Neuronal stem cell (in vitro differentiated cells): ENCODE measurements around the gene ZNF407.

Source experiments
- DNase-seq: peaks from one replicate; pipeline ENCODE4 v3.0.0-alpha.2; 2013; ENCODE audit warnings: low spot score
- H2AFZ ChIP-seq: one replicate; pipeline ENCODE4 v1.6.1; 2013; ENCODE audit warnings: mild to moderate bottlenecking, low read length, inconsistent platforms
- H2AK5ac ChIP-seq: 2 replicates; pipeline ENCODE4 v1.6.1; 2013; ENCODE audit warnings: low read depth, mild to moderate bottlenecking, inconsistent platforms, low read length, moderate library complexity, mixed read lengths
- H2BK120ac ChIP-seq: 2 replicates; pipeline ENCODE4 v1.6.1; 2013; ENCODE audit warnings: low read depth, mild to moderate bottlenecking, inconsistent platforms, low read length, moderate library complexity, mixed read lengths
- H2BK12ac ChIP-seq: one replicate; pipeline ENCODE4 v1.6.1; 2013; ENCODE audit warnings: low read length, inconsistent platforms
- H2BK15ac ChIP-seq: 2 replicates; pipeline ENCODE4 v1.6.1; 2013; ENCODE audit warnings: mild to moderate bottlenecking, low read length, inconsistent platforms, mixed read lengths
- H2BK5ac ChIP-seq: one replicate; pipeline ENCODE4 v1.6.1; 2013; ENCODE audit warnings: inconsistent platforms, mild to moderate bottlenecking, low read length, moderate library complexity
- H3K14ac ChIP-seq: one replicate; pipeline ENCODE4 v1.6.1; 2013; ENCODE audit warnings: low read length, inconsistent platforms
- H3K18ac ChIP-seq: 2 replicates; pipeline ENCODE4 v1.6.1; 2013; ENCODE audit warnings: low read length, inconsistent platforms
- H3K23ac ChIP-seq: 2 replicates; pipeline ENCODE4 v1.6.1; 2013; ENCODE audit warnings: low read depth, mild to moderate bottlenecking, mixed read lengths, low read length, inconsistent platforms; ENCODE audit not compliant: poor library complexity
- H3K27ac ChIP-seq: replicated peaks from 3 replicates; pipeline ENCODE4 v1.5.1; 2013; ENCODE audit warnings: low read length, inconsistent platforms
- H3K27me3 ChIP-seq, 3 experiments: 2 replicates each; pipeline ENCODE4 v1.6.1; 2013; ENCODE audit warnings: low read length in 3 of 3, mild to moderate bottlenecking in 2 of 3, inconsistent platforms in 1 of 3, low read depth in 1 of 3, mixed read lengths in 1 of 3, moderate library complexity in 1 of 3; ENCODE audit not compliant: control insufficient read depth in 3 of 3, insufficient read depth in 3 of 3
- H3K36me3 ChIP-seq, 2 donors: replicated peaks in 1 of 2; 2 replicates each; pipeline ENCODE4 v1.6.1; 2013; ENCODE audit warnings: low read length in 2 of 2; ENCODE audit not compliant: control insufficient read depth in 2 of 2, insufficient read depth in 2 of 2
- H3K4ac ChIP-seq: 2 replicates; pipeline ENCODE4 v1.6.1; 2013; ENCODE audit warnings: inconsistent platforms, mild to moderate bottlenecking, low read length, moderate library complexity
- H3K4me1 ChIP-seq, 2 donors: 1 replicate in 1 of 2; 2 replicates in 1 of 2; pipeline ENCODE4 v1.6.1; 2013; ENCODE audit warnings: low read length in 2 of 2, low read depth in 1 of 2; ENCODE audit not compliant: control insufficient read depth in 2 of 2, insufficient read depth in 1 of 2
- H3K4me2 ChIP-seq: one replicate; pipeline ENCODE4 v1.6.1; 2013; ENCODE audit warnings: mild to moderate bottlenecking, low read length, inconsistent platforms; ENCODE audit not compliant: insufficient read depth, poor library complexity, severe bottlenecking
- H3K4me3 ChIP-seq, 2 donors: 2 replicates each; pipeline ENCODE4 v1.5.1; 2013; ENCODE audit warnings: low read length in 2 of 2, mild to moderate bottlenecking in 2 of 2, inconsistent platforms in 1 of 2, moderate library complexity in 1 of 2
- H3K79me1 ChIP-seq: one replicate; pipeline ENCODE4 v1.6.1; 2013; ENCODE audit warnings: low read depth, mild to moderate bottlenecking, inconsistent platforms, low read length, moderate library complexity
- H3K9ac ChIP-seq: one replicate; pipeline ENCODE4 v1.6.1; 2013; ENCODE audit warnings: mild to moderate bottlenecking, low read depth, low read length, inconsistent platforms; ENCODE audit not compliant: poor library complexity
- H3K9me3 ChIP-seq, 2 donors: replicated peaks in 1 of 2; 2 replicates each; pipeline versions ENCODE3 to v1.6.1; 2013; ENCODE audit warnings: low read length in 2 of 2, mild to moderate bottlenecking in 2 of 2, inconsistent platforms in 1 of 2, low read depth in 1 of 2, mixed read lengths in 1 of 2, moderate library complexity in 1 of 2; ENCODE audit not compliant: control insufficient read depth in 2 of 2, insufficient read depth in 1 of 2
- H4K8ac ChIP-seq: one replicate; pipeline ENCODE4 v1.6.1; 2013; ENCODE audit warnings: low read depth, mild to moderate bottlenecking, inconsistent platforms, low read length, moderate library complexity
- H4K91ac ChIP-seq: one replicate; pipeline ENCODE4 v1.6.1; 2013; ENCODE audit warnings: low read length, low read depth, mild to moderate bottlenecking, inconsistent platforms; ENCODE audit not compliant: poor library complexity
- WGBS, 2 donors: extraction: QIAGEN DNeasy Blood & Tissue Kit; methylation state at CpG; one replicate each; pipeline ENCODE4 v1.1.7; 2013; ENCODE audit warnings: missing lambda C conversion rate in 2 of 2, mixed read lengths in 1 of 2; ENCODE audit not compliant: insufficient read length in 2 of 2, insufficient replicate concordance in 1 of 2; ENCODE audit errors: extremely low coverage in 2 of 2; 5-methylcytosine and 5-hydroxymethylcytosine counted together

ZNF407 gene

GRCh38 chr18:75066021-75066880 is 468.6 kb downstream of the ZNF407 start:
- Histone ChIP-seq H3K9me3 (no peaks in the 10 kb centered on the region), H2BK12ac (no peak overlapping the region), H3K79me1 (no peaks in the 10 kb centered on the region), H3K4ac (no peak overlapping the region), H3K23ac (no peak overlapping the region), H3K27ac (no peak overlapping the region), H4K8ac (no peak overlapping the region), H2BK120ac (no peak overlapping the region), H2BK15ac (no peak overlapping the region), H3K14ac (no peak overlapping the region), H2BK5ac (no peak overlapping the region), H3K4me1 (peaks cover 0 to 6% of the 10 kb centered on the region in 2 donors), H3K9ac (no peak overlapping the region), H4K91ac (no peak overlapping the region), H2AK5ac (no peak overlapping the region), H3K4me2 (no peak overlapping the region), H3K27me3 (no peaks in the 10 kb centered on the region), H3K18ac (no peak overlapping the region), H2AFZ (no peak overlapping the region), H3K4me3 (no peak overlapping the region), H3K36me3 (no peaks in the 10 kb centered on the region)
- WGBS, 2 donors: no CpG with 5 or more reads among the region's 16 CpGs
- no peak for DNase-seq

GRCh38 chr18:75066936-75067335 is 469.3 kb downstream of the ZNF407 start:
- H3K4me1 ChIP-seq: peaks cover 0 to 7% of the 10 kb centered on the region in 2 donors
- H4K8ac ChIP-seq: no peak overlapping the region
- H3K14ac ChIP-seq: no peak overlapping the region
- H3K4ac ChIP-seq: no peak overlapping the region
- H3K9ac ChIP-seq: no peak overlapping the region
- no peak overlapping the region for H3K27ac ChIP-seq
- H2BK5ac ChIP-seq: no peak overlapping the region
- H3K18ac ChIP-seq: no peak overlapping the region
- no peak for DNase-seq
- no peaks in the 10 kb centered on the region for H3K36me3 ChIP-seq
- no peaks in the 10 kb centered on the region for H3K9me3 ChIP-seq
- no peak overlapping the region for H2BK12ac ChIP-seq
- no CpG with 5 or more reads among the region's 11 CpGs for WGBS, 2 donors
- no peak overlapping the region for H3K4me2 ChIP-seq
- no peak overlapping the region for H3K23ac ChIP-seq
- no peaks in the 10 kb centered on the region for H3K27me3 ChIP-seq
- H2BK120ac ChIP-seq: no peak overlapping the region
- H3K79me1 ChIP-seq: no peaks in the 10 kb centered on the region
- H2BK15ac ChIP-seq: no peak overlapping the region
- no peak overlapping the region for H4K91ac ChIP-seq
- no peak overlapping the region for H3K4me3 ChIP-seq
- no peak overlapping the region for H2AFZ ChIP-seq
- no peak overlapping the region for H2AK5ac ChIP-seq

GRCh38 chr18:75067996-75068645 is 470.5 kb downstream of the ZNF407 start:
- no peak overlapping the region for H3K4me2 ChIP-seq
- no peaks in the 10 kb centered on the region for H3K79me1 ChIP-seq
- no peak overlapping the region for H2BK5ac ChIP-seq
- no peak overlapping the region for H4K91ac ChIP-seq
- no peak overlapping the region for H3K14ac ChIP-seq
- no peak overlapping the region for H2AK5ac ChIP-seq
- no peak for DNase-seq
- no peaks in the 10 kb centered on the region for H3K36me3 ChIP-seq
- no peak overlapping the region for H3K4me3 ChIP-seq
- H3K18ac ChIP-seq: no peak overlapping the region
- no peak overlapping the region for H2AFZ ChIP-seq
- no peak overlapping the region for H2BK120ac ChIP-seq
- peak overlapping the region; percentile 25 for H3K9ac ChIP-seq
- H4K8ac ChIP-seq: no peak overlapping the region
- no peaks in the 10 kb centered on the region for H3K27me3 ChIP-seq
- no peak overlapping the region for H2BK15ac ChIP-seq
- WGBS, 2 donors: no CpG with 5 or more reads among the region's 17 CpGs
- H3K4ac ChIP-seq: no peak overlapping the region
- no peak overlapping the region for H3K27ac ChIP-seq
- no peaks in the 10 kb centered on the region for H3K9me3 ChIP-seq
- H3K23ac ChIP-seq: no peak overlapping the region
- no peak overlapping the region for H2BK12ac ChIP-seq
- peaks cover 0 to 7% of the 10 kb centered on the region in 2 donors for H3K4me1 ChIP-seq

- no peak overlapping the region for H4K8ac ChIP-seq
- no peak overlapping the region for H3K23ac ChIP-seq
- no peak overlapping the region for H3K27ac ChIP-seq
- H3K9ac ChIP-seq: no peak overlapping the region
- H2BK5ac ChIP-seq: no peak overlapping the region
- H3K4ac ChIP-seq: no peak overlapping the region
- H2BK12ac ChIP-seq: no peak overlapping the region
- H3K4me1 ChIP-seq: peaks cover 0 to 7% of the 10 kb centered on the region in 2 donors
- no peak overlapping the region for H3K14ac ChIP-seq
- DNase-seq: no peak
- no peaks in the 10 kb centered on the region for H3K27me3 ChIP-seq
- WGBS, 2 donors: no CpG with 5 or more reads among the region's 20 CpGs
- H3K4me3 ChIP-seq: no peak overlapping the region
- H3K9me3 ChIP-seq: no peaks in the 10 kb centered on the region
- no peak overlapping the region for H3K18ac ChIP-seq
- no peaks in the 10 kb centered on the region for H3K79me1 ChIP-seq
- H2BK15ac ChIP-seq: no peak overlapping the region
- H4K91ac ChIP-seq: no peak overlapping the region
- H3K36me3 ChIP-seq: no peaks in the 10 kb centered on the region
- no peak overlapping the region for H2AFZ ChIP-seq
- H2AK5ac ChIP-seq: no peak overlapping the region
- H2BK120ac ChIP-seq: no peak overlapping the region
- no peak overlapping the region for H3K4me2 ChIP-seq
These were observed 471.2 kb downstream of the ZNF407 start for GRCh38 chr18:75068682-75069435.
